ENCODE results near the gene PVALEF.

PVALEF gene

GRCh38 chr17:81198826-81199481 lies 33.6 kb downstream of the PVALEF start:
- no peak for DNase-seq

- DNase-seq, result no peak
Observed at GRCh38 chr17:81199482-81199830, 34.1 kb downstream of the PVALEF start.

- no peak for DNase-seq
Observed at GRCh38 chr17:81200201-81200600, 34.9 kb downstream of the PVALEF start.

GRCh38 chr17:81200695-81201580 lies 35.6 kb downstream of the PVALEF start:
- peak; percentile 90 to 91 for DNase-seq

GRCh38 chr17:81202318-81202717 lies 37.0 kb downstream of the PVALEF start:
- no peak for DNase-seq

GRCh38 chr17:81203136-81203535 lies 37.8 kb downstream of the PVALEF start:
- no peak for DNase-seq

GRCh38 chr17:81204578-81204977 lies 39.3 kb downstream of the PVALEF start:
- DNase-seq, result no peak

- DNase-seq, result no peak
Observed at GRCh38 chr17:81206166-81206565, 40.9 kb downstream of the PVALEF start.

- DNase-seq, result no peak
Observed at GRCh38 chr17:81206657-81207056, 41.4 kb downstream of the PVALEF start.

- no peak for DNase-seq
Observed at GRCh38 chr17:81207610-81208581, 42.6 kb downstream of the PVALEF start.

- no peak for DNase-seq
Observed at GRCh38 chr17:81208651-81209050, 43.3 kb downstream of the PVALEF start.

GRCh38 chr17:81209141-81209540 lies 43.8 kb downstream of the PVALEF start:
- DNase-seq, result no peak

- no peak for DNase-seq
Observed at GRCh38 chr17:81210466-81210865, 45.2 kb downstream of the PVALEF start.

GRCh38 chr17:81210868-81211267 lies 45.6 kb downstream of the PVALEF start:
- peak in 1 of 2 donors; percentile 21 for DNase-seq

- DNase-seq, result no peak
Observed at GRCh38 chr17:81212365-81212764, 47.1 kb downstream of the PVALEF start.

GRCh38 chr17:81213978-81214377 lies 48.7 kb downstream of the PVALEF start:
- no peak for DNase-seq

- DNase-seq, result no peak
Observed at GRCh38 chr17:81217491-81217890, 52.2 kb downstream of the PVALEF start.

- no peak for DNase-seq
Observed at GRCh38 chr17:81218459-81218858, 53.2 kb downstream of the PVALEF start.

- no peak for DNase-seq
Observed at GRCh38 chr17:81218991-81219390, 53.7 kb downstream of the PVALEF start.

GRCh38 chr17:81219476-81220180 lies 54.3 kb downstream of the PVALEF start:
- no peak for DNase-seq

GRCh38 chr17:81221371-81221841 lies 56.1 kb downstream of the PVALEF start:
- DNase-seq, result no peak
